GM12878 (cell line): Measurements from ENCODE around the gene PLA2G6.

ENCODE experiments used
- RAD51 ChIP-seq: fragments of 450-650 bp; IDR thresholded peaks from 2 replicates; pipeline ENCODE4 v1.6.1; 2016; ENCODE audit warnings: moderate library complexity, mild to moderate bottlenecking, inconsistent platforms
- TCF7 ChIP-seq: IDR thresholded peaks from 2 replicates; pipeline ENCODE4 v1.6.1; 2014; ENCODE audit warnings: antibody characterized with exemption, borderline replicate concordance
- ZBTB33 ChIP-seq: fragments of 450-650 bp; IDR thresholded peaks from 2 replicates; pipeline ENCODE4 v1.6.1; 2017; ENCODE audit warnings: mild to moderate bottlenecking

- TF ChIP-seq RAD51 (no peak), TCF7 (no peak), ZBTB33 (no peak)
These were observed 32.3 kb upstream of the PLA2G6 start for GRCh38 chr22:38213990-38214301.
